Left ventricle myocardium inferior (tissue), 1 donor: ENCODE data around the gene SREBF1. TPM values are rescaled to one million over a fixed set of nuclear protein-coding genes. Genes with fewer than 3 reads are reported as not detected.

Experiments
- DNase-seq: peaks from one replicate; pipeline ENCODE4 v3.0.0-alpha.2; 2020
- H3K27ac ChIP-seq: fragments of 200-600 bp; replicated peaks from 2 replicates; pipeline ENCODE4 v1.8.0; 2021
- H3K27me3 ChIP-seq: fragments of 200-600 bp; 2 replicates; pipeline ENCODE4 v1.8.0; 2021; ENCODE audit warnings: low read depth
- H3K36me3 ChIP-seq: fragments of 200-600 bp; 2 replicates; pipeline ENCODE4 v1.8.0; 2021
- H3K4me1 ChIP-seq: fragments of 200-600 bp; 2 replicates; pipeline ENCODE4 v1.8.0; 2021
- H3K4me3 ChIP-seq: fragments of 200-600 bp; 2 replicates; pipeline ENCODE4 v1.8.0; 2021; ENCODE audit warnings: mild to moderate bottlenecking, moderate library complexity
- H3K9me3 ChIP-seq: fragments of 200-600 bp; replicated peaks from 2 replicates; pipeline ENCODE4 v1.8.0; 2021
- CTCF ChIP-seq: fragments of 200-600 bp; IDR thresholded peaks from 2 replicates; pipeline ENCODE4 v1.8.0; 2021; ENCODE audit warnings: antibody characterized with exemption, mild to moderate bottlenecking, borderline replicate concordance
- intact Hi-C: fragments of 100-400 bp; cut with micrococcal nuclease; formaldehyde crosslinking; loops from one replicate; pipeline ENCODE4 v1.11.0; 2022
- total RNA-seq: library from RNA; stranded (reverse); fragmentation: NEBNext Ultra II Directional; extraction: Animal tissue kit (Norgen Biotek cat#: 25700); gene quantifications from one replicate; pipeline ENCODE4 v1.2.1, GENCODE V29; 2021
- donor health status: DM: no; HTN: yes; CAD: no; lungs with severe emphysema.

SREBF1 gene
- total RNA-seq, 1 donor from 2014 or later = 10.2 TPM

- Histone ChIP-seq H3K36me3 (peaks cover 42% of the 10 kb centered on the region), H3K27ac (peak overlapping the region; percentile 84), H3K4me3 (peak overlapping the region; percentile 41), H3K9me3 (no peaks in the 10 kb centered on the region), H3K4me1 (peaks cover 65% of the 10 kb centered on the region), H3K27me3 (no peaks in the 10 kb centered on the region)
- no peak for TF ChIP-seq CTCF
- intact Hi-C loops = no loop called here
- no peak for DNase-seq
Observed at GRCh38 chr17:17792037-17792550, 44.7 kb downstream of the SREBF1 start.

- peak overlapping the region; percentile 84 for H3K27ac ChIP-seq
- no peaks in the 10 kb centered on the region for H3K27me3 ChIP-seq
- H3K36me3 ChIP-seq = peaks cover 30% of the 10 kb centered on the region
- H3K4me1 ChIP-seq = peaks cover 77% of the 10 kb centered on the region
- no peaks in the 10 kb centered on the region for H3K9me3 ChIP-seq
- intact Hi-C loops = no loop called here
- no peak for TF ChIP-seq CTCF
- no peak overlapping the region for H3K4me3 ChIP-seq
- no peak for DNase-seq
Observed at GRCh38 chr17:17790637-17791464, 45.9 kb downstream of the SREBF1 start.

GRCh38 chr17:17789828-17790636 is 46.8 kb downstream of the SREBF1 start:
- Histone ChIP-seq H3K4me1 (peaks cover 85% of the 10 kb centered on the region), H3K36me3 (peaks cover 21% of the 10 kb centered on the region), H3K4me3 (no peak overlapping the region), H3K27ac (peak overlapping the region; percentile 84), H3K27me3 (no peaks in the 10 kb centered on the region), H3K9me3 (no peaks in the 10 kb centered on the region)
- DNase-seq = no peak
- intact Hi-C loops = loop anchor here (10.0 kb wide), 1 partner anchor 95 kb away; no protein-coding TSS in a partner anchor
- no peak for TF ChIP-seq CTCF

GRCh38 chr17:17789410-17789809 is 47.4 kb downstream of the SREBF1 start:
- no peak for DNase-seq
- no peak overlapping the region for H3K4me3 ChIP-seq
- peak overlapping the region; percentile 84 for H3K27ac ChIP-seq
- intact Hi-C loops = loop anchor here (10.0 kb wide), 1 partner anchor 95 kb away; no protein-coding TSS in a partner anchor
- no peaks in the 10 kb centered on the region for H3K27me3 ChIP-seq
- TF ChIP-seq CTCF = no peak
- no peaks in the 10 kb centered on the region for H3K9me3 ChIP-seq
- peaks cover 87% of the 10 kb centered on the region for H3K4me1 ChIP-seq
- peaks cover 15% of the 10 kb centered on the region for H3K36me3 ChIP-seq

- no peak for DNase-seq
- peaks cover 11% of the 10 kb centered on the region for H3K36me3 ChIP-seq
- no peaks in the 10 kb centered on the region for H3K9me3 ChIP-seq
- intact Hi-C loops = loop anchor here (10.0 kb wide), 1 partner anchor 94 kb away; no protein-coding TSS in a partner anchor
- H3K27me3 ChIP-seq = no peaks in the 10 kb centered on the region
- peaks cover 87% of the 10 kb centered on the region for H3K4me1 ChIP-seq
- no peak for TF ChIP-seq CTCF
- no peak overlapping the region for H3K4me3 ChIP-seq
- H3K27ac ChIP-seq = no peak overlapping the region
Observed at GRCh38 chr17:17788967-17789366, 47.8 kb downstream of the SREBF1 start.
